Heart left ventricle (tissue), 16 donors: ENCODE data around the gene ADPRS. TPM values are rescaled to one million over a fixed set of nuclear protein-coding genes. Genes with fewer than 3 reads are reported as not detected.

Experiments
- ATAC-seq, 4 donors: fragments of 200-7000 bp; cut with Tn5 transposase; one replicate each; pipeline ENCODE4 v1.9.1; 2020 to 2022; ENCODE audit warnings: moderate library complexity in 4 of 4, mild to moderate bottlenecking in 3 of 4, moderate number of reproducible peaks in 1 of 4
- DNase-seq, 5 donors: peaks; one replicate each; pipeline ENCODE4 v3.0.0-alpha.2; 2020
- H3K27ac ChIP-seq, 12 donors: fragments of 200-600 bp; sonication (generic) in 4 of 12; one replicate each; pipeline versions ENCODE4 v1.5.0 to v1.8.0; 2016 to 2022; ENCODE audit warnings: mild to moderate bottlenecking in 2 of 12
- H3K27me3 ChIP-seq, 9 donors: fragments of 200-600 bp; sonication (generic) in 2 of 9; one replicate each; pipeline versions ENCODE4 v1.5.1 to v1.8.0; 2016 to 2022; ENCODE audit warnings: mild to moderate bottlenecking in 3 of 9
- H3K36me3 ChIP-seq, 9 donors: fragments of 200-600 bp; sonication (generic) in 2 of 9; one replicate each; pipeline versions ENCODE4 v1.5.0 to v1.8.0; 2018 to 2022; ENCODE audit warnings: mild to moderate bottlenecking in 2 of 9
- H3K4me1 ChIP-seq, 12 donors: fragments of 200-600 bp; sonication (generic) in 4 of 12; one replicate each; pipeline versions ENCODE4 v1.5.0 to v1.8.0; 2016 to 2022; ENCODE audit warnings: mild to moderate bottlenecking in 3 of 12
- H3K4me3 ChIP-seq, 12 donors: fragments of 200-600 bp; sonication (generic) in 4 of 12; one replicate each; pipeline versions ENCODE4 v1.5.0 to v1.8.0; 2017 to 2022; ENCODE audit warnings: mild to moderate bottlenecking in 9 of 12, moderate library complexity in 4 of 12
- H3K9me3 ChIP-seq, 12 donors: fragments of 200-600 bp; sonication (generic) in 4 of 12; one replicate each; pipeline versions ENCODE4 v1.5.0 to v1.8.0; 2016 to 2022; ENCODE audit warnings: mild to moderate bottlenecking in 1 of 12
- POLR2A ChIP-seq, 2 donors: fragments of 450-650 bp; IDR thresholded peaks; one replicate each; pipeline ENCODE4 v1.6.1; 2017; ENCODE audit warnings: antibody characterized with exemption in 2 of 2, mild to moderate bottlenecking in 2 of 2, moderate library complexity in 2 of 2
- WGBS, 4 donors: extraction: QIAGEN DNeasy Blood & Tissue Kit in 2 of 4; methylation state at CpG; one replicate each; pipeline versions ENCODE4 v1.1.5 to v1.1.7; 2013 to 2018; 5-methylcytosine and 5-hydroxymethylcytosine counted together
- intact Hi-C, 10 donors: fragments of 100-400 bp; cut with DNase I; formaldehyde crosslinking; loops; one replicate each; pipeline versions ENCODE4 v1.11.1 to v1.14.2; 2022
- polyA plus RNA-seq, 2 donors: library from polyadenylated mRNA; stranded (reverse); fragments of 200-250 nt; gene quantifications; one replicate each; pipeline ENCODE4 v1.2.3, GENCODE V29; 2013
- total RNA-seq, 9 donors: library from RNA; depleted of rRNA in 2 of 9; stranded (reverse); fragments of >200 nt in 2 of 9; fragmentation: NEBNext Ultra II Directional in 3 of 9; extraction: Animal tissue kit (Norgen Biotek cat#: 25700) in 3 of 9; gene quantifications; one replicate each; pipeline versions ENCODE4 v1.1.0 to v1.2.4, GENCODE V29; 2016 to 2023
- TF ChIP-seq, protein P1 (sequence below), 12 donors: fragments of 200-600 bp; sonication (generic) in 4 of 12; IDR thresholded peaks; one replicate each; pipeline versions ENCODE4 v1.5.0 to v1.8.0; 2018 to 2022; ENCODE audit warnings: antibody characterized with exemption in 12 of 12, mild to moderate bottlenecking in 5 of 12
- donor health status: ischemic (EF 13 %, LVEDD 7.1; RV severe dilation, severe dysfunction).
- donor health status: healthy with polysubstance abuse.
- donor health status: DM: no; HTN: yes; CAD: no.
- donor health status: DM: no; HTN: no; CAD: no.
- donor health status: ischemic (EF 25% LVEDD 6.9; RV normal size, moderate dysfunction).
- donor health status: ischemic (EF 25% LVEDD 5.7; RV mildly dilated, moderate dysfunction).
- donor health status: healthy.
- donor health status: DM: yes; HTN: yes; CAD: no.
- donor health status: ischemic (EF 35%, LVEDD 5.7; RV mildly dilated, moderate dysfunction).
- donor health status: nonischemic (EF 11% LVEDD 7.7; RV severe dilation, severe dysfunction).
- donor health status: DM: yes; HTN: yes; CAD: no.
- donor health status: PGD.
- donor health status: ischemic (EF 29% LVEDD 5.4; RV normal size, mild dysfunction).
- donor health status: nonischemic (EF 23%, LVEDD 6.1; RV moderate dilation, normal function).

ADPRS gene
- total and polyA plus RNA-seq, 11 donors = 11.3 to 49.0 (median 18.2) TPM

DNA sequence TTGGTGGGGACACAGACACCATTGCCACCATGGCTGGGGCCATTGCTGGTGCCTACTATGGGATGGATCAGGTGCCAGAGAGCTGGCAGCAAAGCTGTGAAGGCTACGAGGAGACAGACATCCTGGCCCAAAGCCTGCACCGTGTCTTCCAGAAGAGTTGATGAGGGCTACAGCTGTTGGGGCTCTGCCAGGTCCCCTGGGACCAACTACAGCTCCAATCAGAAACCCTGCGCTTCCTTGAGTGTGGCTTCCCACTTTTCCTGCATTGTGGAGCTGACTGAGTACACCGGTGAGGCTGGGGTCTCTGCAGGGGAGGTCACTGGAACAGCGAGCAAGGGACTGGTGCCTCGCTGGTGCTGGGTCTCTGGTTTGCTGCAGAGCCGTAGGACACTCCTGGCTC lies 4.5 kb downstream of the ADPRS start:
- Histone ChIP-seq H3K36me3 (peaks cover 4 to 57% (median 48%) of the 10 kb centered on the region in 9 donors), H3K27ac (peak overlapping the region in 1 of 12 donors; percentile 13), H3K9me3 (no peaks in the 10 kb centered on the region), H3K27me3 (no peaks in the 10 kb centered on the region), H3K4me1 (peaks cover 0 to 57% (median 28%) of the 10 kb centered on the region in 12 donors), H3K4me3 (no peak overlapping the region)
- WGBS, 4 donors = 35 to 70% (median 66%) methylated on average over 4 to 7 of the region's 7 CpGs
- intact Hi-C loops = no loop called here
- ATAC-seq = no peak
- TF ChIP-seq, protein P1, sequence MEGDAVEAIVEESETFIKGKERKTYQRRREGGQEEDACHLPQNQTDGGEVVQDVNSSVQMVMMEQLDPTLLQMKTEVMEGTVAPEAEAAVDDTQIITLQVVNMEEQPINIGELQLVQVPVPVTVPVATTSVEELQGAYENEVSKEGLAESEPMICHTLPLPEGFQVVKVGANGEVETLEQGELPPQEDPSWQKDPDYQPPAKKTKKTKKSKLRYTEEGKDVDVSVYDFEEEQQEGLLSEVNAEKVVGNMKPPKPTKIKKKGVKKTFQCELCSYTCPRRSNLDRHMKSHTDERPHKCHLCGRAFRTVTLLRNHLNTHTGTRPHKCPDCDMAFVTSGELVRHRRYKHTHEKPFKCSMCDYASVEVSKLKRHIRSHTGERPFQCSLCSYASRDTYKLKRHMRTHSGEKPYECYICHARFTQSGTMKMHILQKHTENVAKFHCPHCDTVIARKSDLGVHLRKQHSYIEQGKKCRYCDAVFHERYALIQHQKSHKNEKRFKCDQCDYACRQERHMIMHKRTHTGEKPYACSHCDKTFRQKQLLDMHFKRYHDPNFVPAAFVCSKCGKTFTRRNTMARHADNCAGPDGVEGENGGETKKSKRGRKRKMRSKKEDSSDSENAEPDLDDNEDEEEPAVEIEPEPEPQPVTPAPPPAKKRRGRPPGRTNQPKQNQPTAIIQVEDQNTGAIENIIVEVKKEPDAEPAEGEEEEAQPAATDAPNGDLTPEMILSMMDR (IDR thresholded peaks at IDR 0.05) = no peak
- no peak for TF ChIP-seq POLR2A (IDR thresholded peaks at IDR 0.05)
- DNase-seq = no peak

DNA sequence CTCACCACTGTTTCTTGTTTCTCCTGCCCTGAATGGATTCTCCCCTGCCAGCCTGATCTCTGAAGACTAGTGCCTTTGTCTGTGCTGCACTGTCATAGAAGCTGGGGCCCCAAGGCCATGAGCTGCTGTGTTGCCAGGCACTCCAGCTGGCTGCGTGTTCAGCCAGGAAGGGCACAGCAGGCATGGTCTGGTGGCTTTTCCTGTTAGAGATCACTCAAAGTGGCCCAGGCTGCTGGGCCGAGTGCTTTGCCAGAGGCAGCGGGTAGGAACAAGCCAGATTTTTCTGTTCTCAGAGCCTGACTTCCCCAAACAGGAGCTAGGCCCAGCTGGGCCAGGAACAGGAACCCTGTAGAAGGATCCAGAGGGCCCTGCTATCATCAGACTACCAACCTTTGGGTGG lies 5.2 kb downstream of the ADPRS start:
- WGBS, 4 donors = 58 to 87% (median 74%) methylated on average over 3 of the region's 3 CpGs

DNA sequence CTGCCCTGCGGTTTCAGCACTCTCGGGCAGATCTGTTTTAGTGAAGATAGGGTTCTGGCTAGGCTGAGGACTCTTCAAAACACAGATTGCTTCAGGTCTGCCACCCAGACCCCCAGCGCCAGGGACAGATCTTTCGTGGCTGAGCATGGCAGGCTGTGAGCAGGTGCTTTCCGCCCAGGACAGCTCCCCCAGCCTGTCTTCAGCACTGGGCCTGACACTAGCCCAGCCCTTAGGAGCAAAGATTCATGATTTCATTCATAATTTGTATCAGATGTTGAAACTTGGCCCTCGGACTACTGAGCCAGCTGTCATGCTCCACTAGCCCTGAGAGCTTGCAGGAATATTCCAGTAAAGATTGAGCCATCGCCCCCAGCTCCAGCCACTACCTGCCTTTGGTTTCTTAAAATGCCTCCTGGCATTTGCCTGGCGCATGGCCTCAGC lies 5.9 kb downstream of the ADPRS start:
- Histone ChIP-seq H3K27ac (peak overlapping the region in 2 of 12 donors; percentile 22 to 63), H3K36me3 (peaks cover 4 to 57% (median 48%) of the 10 kb centered on the region in 9 donors), H3K4me1 (peaks cover 0 to 53% (median 26%) of the 10 kb centered on the region in 12 donors), H3K9me3 (no peaks in the 10 kb centered on the region), H3K4me3 (no peak overlapping the region), H3K27me3 (no peaks in the 10 kb centered on the region)
- DNase-seq (no peak), ATAC-seq (no peak)
- 70 to 88% (median 81%) methylated on average over 5 to 8 of the region's 8 CpGs for whole genome bisulfite sequencing, 4 donors
- TF ChIP-seq POLR2A (IDR thresholded peaks at IDR 0.05) = no peak
- TF ChIP-seq, protein P1 (IDR thresholded peaks at IDR 0.05) = no peak
- intact Hi-C loops = loop anchor here in 9 of 10 donors (5.0 kb wide), 4 partner anchors 38 to 328 kb away; no protein-coding TSS in a partner anchor

More for the DNA sequence above, 5.2 kb downstream of the ADPRS start:
- H3K4me3 ChIP-seq = no peak overlapping the region
- H3K9me3 ChIP-seq = no peaks in the 10 kb centered on the region
- peak overlapping the region in 5 of 12 donors; percentile 13 to 63 (median 22) for H3K27ac ChIP-seq
- peaks cover 0 to 54% (median 26%) of the 10 kb centered on the region in 12 donors for H3K4me1 ChIP-seq
- peak; percentile 2 to 56 (median 28) for ATAC-seq
- DNase-seq = peak in 1 of 5 donors; percentile 65
- no peak for TF ChIP-seq POLR2A (IDR thresholded peaks at IDR 0.05)
- TF ChIP-seq, protein P1 (IDR thresholded peaks at IDR 0.05) = no peak
- no peaks in the 10 kb centered on the region for H3K27me3 ChIP-seq
- intact Hi-C loops = no loop called here
- peaks cover 4 to 57% (median 48%) of the 10 kb centered on the region in 9 donors for H3K36me3 ChIP-seq

DNA sequence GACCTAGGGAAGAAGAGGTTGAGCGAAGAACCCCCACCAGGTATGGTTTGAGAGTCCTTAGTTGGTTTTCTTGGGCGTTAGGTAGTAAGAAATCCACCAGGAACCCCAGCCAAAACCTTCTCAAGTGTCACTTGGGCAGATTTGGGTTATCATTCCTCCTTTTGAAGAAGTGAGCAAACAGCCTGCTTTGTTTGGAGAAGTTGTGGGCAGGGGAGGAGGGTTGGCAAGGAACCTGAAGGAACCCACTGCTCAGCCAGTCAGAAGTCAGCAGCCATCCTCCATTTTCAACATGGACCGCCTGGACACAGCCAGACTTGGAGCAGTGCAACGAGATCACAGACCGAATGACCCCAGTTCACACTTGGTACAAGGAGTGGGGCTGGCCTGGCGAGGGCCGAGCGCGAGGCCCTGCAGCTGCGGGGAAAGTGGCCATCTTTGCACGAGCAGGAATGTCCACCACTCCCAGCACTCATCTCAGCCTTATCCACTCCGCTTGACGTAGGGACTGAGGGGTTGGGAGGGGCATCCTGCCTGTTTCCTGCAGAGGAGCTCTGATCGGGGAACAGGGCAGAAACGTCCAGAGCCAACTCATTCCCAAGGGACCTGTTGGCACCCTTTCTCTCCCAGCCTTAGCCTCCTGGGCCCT lies 7.2 kb downstream of the ADPRS start:
- no peak overlapping the region for H3K4me3 ChIP-seq
- 60 to 71% (median 61%) methylated on average over 14 to 15 of the region's 15 CpGs for WGBS, 4 donors
- intact Hi-C loops = loop anchor here in 9 of 10 donors (5.0 kb wide), 4 partner anchors 36 to 326 kb away; no protein-coding TSS in a partner anchor
- H3K9me3 ChIP-seq = no peaks in the 10 kb centered on the region
- TF ChIP-seq, protein P1 (IDR thresholded peaks at IDR 0.05) = no peak
- no peak for TF ChIP-seq POLR2A (IDR thresholded peaks at IDR 0.05)
- peaks cover 4 to 55% (median 46%) of the 10 kb centered on the region in 9 donors for H3K36me3 ChIP-seq
- ATAC-seq (no peak), DNase-seq (no peak)
- H3K27ac ChIP-seq = peak overlapping the region in 1 of 12 donors; percentile 38
- peaks cover 0 to 50% (median 23%) of the 10 kb centered on the region in 12 donors for H3K4me1 ChIP-seq
- H3K27me3 ChIP-seq = no peaks in the 10 kb centered on the region
